Tibial nerve (tissue), 4 donors: ENCODE data around the gene CLMN.

Experiments
- EP300 ChIP-seq, 2 donors: sonication (generic); formaldehyde crosslinking; IDR thresholded peaks; one replicate each; pipeline ENCODE4 v1.6.1; 2017; ENCODE audit warnings: antibody characterized with exemption in 2 of 2, mild to moderate bottlenecking in 1 of 2
- POLR2A ChIP-seq, 2 donors: fragments of 450-650 bp; IDR thresholded peaks; one replicate each; pipeline ENCODE4 v1.6.1; 2017; ENCODE audit warnings: antibody characterized with exemption in 2 of 2, mild to moderate bottlenecking in 2 of 2, moderate library complexity in 2 of 2
- TF ChIP-seq, protein P1 (sequence below), 5 experiments: fragments of 200-600 bp in 3 of 5; fragments of 450-650 bp in 2 of 5; sonication (generic) in 3 of 5; IDR thresholded peaks; one replicate each; pipeline ENCODE4 v1.5.1; 2016 to 2019; ENCODE audit warnings: antibody characterized with exemption in 5 of 5, mild to moderate bottlenecking in 3 of 5, moderate library complexity in 2 of 5

DNA sequence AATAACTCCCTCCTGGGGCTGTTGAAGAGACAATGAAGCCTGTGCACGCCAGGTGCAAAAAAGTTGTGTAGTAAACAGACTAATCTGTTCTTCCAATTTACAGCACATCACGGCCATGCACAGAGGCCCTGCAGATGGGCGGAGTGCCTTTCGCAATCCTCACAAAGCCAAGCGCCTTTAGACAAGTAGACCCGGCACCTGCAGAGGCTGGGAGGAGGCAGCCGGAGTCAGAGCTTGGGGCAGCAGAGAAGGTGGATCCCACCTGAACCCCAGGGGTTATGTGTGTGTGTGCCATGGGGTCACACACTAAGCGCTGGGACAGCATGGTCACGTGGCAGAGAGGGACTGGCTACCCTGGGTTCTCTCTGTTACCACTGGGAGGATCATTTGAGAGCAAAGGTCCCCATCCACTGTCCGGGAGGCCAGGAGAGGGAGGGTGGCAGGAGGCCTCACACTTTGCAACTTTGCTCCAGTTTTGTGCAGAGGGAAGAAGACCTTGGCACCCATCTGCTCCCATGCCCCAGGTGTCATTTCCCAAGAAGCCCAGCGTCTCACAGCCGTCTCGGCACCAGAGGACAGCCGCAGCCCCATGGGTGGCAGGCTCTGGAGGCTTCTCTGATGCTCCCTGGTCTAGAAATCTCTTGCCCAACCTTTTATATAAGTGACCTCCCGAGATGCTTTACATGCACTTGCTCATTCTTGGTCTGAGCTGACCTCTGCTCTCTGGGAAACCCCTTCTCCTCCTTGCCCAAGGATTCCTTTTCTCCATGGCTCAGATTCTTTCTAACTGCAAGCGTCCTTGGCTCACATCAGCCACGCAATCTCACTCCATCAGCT lies 82.4 kb downstream of the CLMN start:
- TF ChIP-seq, protein P1, sequence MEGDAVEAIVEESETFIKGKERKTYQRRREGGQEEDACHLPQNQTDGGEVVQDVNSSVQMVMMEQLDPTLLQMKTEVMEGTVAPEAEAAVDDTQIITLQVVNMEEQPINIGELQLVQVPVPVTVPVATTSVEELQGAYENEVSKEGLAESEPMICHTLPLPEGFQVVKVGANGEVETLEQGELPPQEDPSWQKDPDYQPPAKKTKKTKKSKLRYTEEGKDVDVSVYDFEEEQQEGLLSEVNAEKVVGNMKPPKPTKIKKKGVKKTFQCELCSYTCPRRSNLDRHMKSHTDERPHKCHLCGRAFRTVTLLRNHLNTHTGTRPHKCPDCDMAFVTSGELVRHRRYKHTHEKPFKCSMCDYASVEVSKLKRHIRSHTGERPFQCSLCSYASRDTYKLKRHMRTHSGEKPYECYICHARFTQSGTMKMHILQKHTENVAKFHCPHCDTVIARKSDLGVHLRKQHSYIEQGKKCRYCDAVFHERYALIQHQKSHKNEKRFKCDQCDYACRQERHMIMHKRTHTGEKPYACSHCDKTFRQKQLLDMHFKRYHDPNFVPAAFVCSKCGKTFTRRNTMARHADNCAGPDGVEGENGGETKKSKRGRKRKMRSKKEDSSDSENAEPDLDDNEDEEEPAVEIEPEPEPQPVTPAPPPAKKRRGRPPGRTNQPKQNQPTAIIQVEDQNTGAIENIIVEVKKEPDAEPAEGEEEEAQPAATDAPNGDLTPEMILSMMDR (IDR thresholded peaks at IDR 0.05) = no peak
- TF ChIP-seq POLR2A (IDR thresholded peaks at IDR 0.05) (no peak), EP300 (IDR thresholded peaks at IDR 0.05) (peak in 1 of 2 donors; percentile 17)
